Measurements from ENCODE around the gene FUT6.

DNA sequence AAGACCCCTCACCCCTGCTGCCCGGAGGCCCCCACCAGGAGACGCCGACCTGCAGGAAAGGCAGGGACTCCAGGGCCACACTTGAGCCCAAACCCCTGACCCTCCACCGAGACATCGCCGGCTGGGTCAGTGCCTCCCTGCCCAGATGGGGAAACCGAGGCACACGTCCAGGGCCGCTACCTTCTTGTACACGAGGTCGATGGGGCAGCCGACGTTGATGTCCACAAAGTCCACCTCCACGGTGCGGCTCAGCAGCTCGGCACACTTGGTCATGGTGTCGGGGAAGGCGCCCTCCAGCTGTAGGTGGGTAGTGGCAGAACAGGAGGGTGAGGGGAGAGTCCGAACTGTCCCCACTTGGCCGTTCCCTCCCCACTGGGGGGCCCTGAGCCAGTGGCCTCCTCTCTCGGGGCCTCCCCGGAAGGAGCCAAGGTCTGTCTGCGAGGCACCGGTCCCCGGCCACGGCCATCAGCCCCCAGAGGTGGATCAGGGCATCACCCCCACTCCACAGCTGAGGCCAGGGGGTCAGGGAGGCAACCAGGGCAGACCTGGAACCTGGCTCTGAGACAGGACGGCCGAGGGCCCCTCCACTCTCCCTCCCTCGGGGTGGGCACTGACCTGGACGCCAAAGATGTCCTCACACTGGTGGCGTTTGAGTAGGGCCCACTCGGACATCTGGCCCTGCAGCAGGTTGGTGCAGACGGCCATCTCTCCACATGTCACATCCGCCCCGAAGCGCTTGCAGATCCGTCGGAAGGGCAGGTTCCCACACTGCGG is 51.9 kb downstream of the FUT6 start:
- TF ChIP-seq ZNF274 (IDR thresholded peaks at IDR 0.05; ENCODE audit: low read depth, low read length) (no peak), YY1 (IDR thresholded peaks at IDR 0.05; ENCODE audit: insufficient read depth, insufficient read length) (no peak), SUZ12 (IDR thresholded peaks at IDR 0.05; ENCODE audit: extremely low read depth, insufficient read depth, insufficient read length) (no peak)
